Panc1 (cell line): Measurements from ENCODE around the gene MYL10. TPM values are rescaled to one million over a fixed set of nuclear protein-coding genes. Genes with fewer than 3 reads are reported as not detected.

Source experiments
- ATAC-seq: fragments of 200-7000 bp; cut with Tn5 transposase; 2 replicates; pipeline ENCODE4 v1.9.1; 2020; ENCODE audit warnings: mild to moderate bottlenecking, moderate library complexity
- BruUV-seq: library from RNA; stranded (reverse); fragments of 400-500 nt; replicated peaks from 2 replicates; lab custom pipeline; 2021; lab: Mats Ljungman, UMichigan
- CTCF ChIA-PET: fragments of 300-600 bp; sonication (Branson Sonifier 250); formaldehyde crosslinking; loops from one replicate; lab custom pipeline; 2022; ENCODE audit warnings: antibody characterized with exemption; lab: Charles Lee
- POLR2A ChIA-PET: fragments of 300-600 bp; sonication (Branson Sonifier 250); formaldehyde crosslinking; loops from one replicate; lab custom pipeline; 2022; ENCODE audit warnings: antibody characterized with exemption; lab: Charles Lee
- DNase-seq: peaks from one replicate; pipeline ENCODE4 v3.0.0-alpha.2; 2010; ENCODE audit warnings: low read depth, low spot score
- H3K27ac ChIP-seq: 2 replicates; pipeline ENCODE4 v1.5.1; 2011; ENCODE audit warnings: mild to moderate bottlenecking, low read length, inconsistent platforms
- H3K27me3 ChIP-seq: fragments of 200-500 bp; sonication (Bioruptor generic); 2 replicates; pipeline ENCODE4 v1.6.0; 2014; ENCODE audit warnings: low read length, inconsistent platforms; ENCODE audit not compliant: control insufficient read depth, insufficient read depth
- H3K36me3 ChIP-seq: fragments of 200-500 bp; sonication (Bioruptor generic); 2 replicates; pipeline ENCODE4 v1.5.1; 2014; ENCODE audit warnings: inconsistent platforms, mild to moderate bottlenecking, low read length, moderate library complexity; ENCODE audit not compliant: control insufficient read depth, insufficient read depth
- H3K4me1 ChIP-seq: 2 replicates; pipeline ENCODE4 v1.5.1; 2011; ENCODE audit warnings: inconsistent platforms, mild to moderate bottlenecking, low read length, moderate library complexity; ENCODE audit not compliant: control insufficient read depth, insufficient read depth
- H3K4me3 ChIP-seq, 2 experiments: 2 replicates each; pipeline ENCODE4 v1.5.1; 2011 to 2012; ENCODE audit warnings: low read depth in 2 of 2, low read length in 2 of 2, mild to moderate bottlenecking in 2 of 2, inconsistent platforms in 1 of 2, moderate library complexity in 1 of 2
- H3K9me3 ChIP-seq: fragments of 200-500 bp; sonication (Bioruptor generic); 2 replicates; pipeline ENCODE4 v1.5.1; 2014; ENCODE audit warnings: low read depth, mild to moderate bottlenecking, inconsistent platforms, low read length, moderate library complexity; ENCODE audit not compliant: control insufficient read depth, insufficient read depth
- POLR2AphosphoS5 ChIP-seq: IDR thresholded peaks from 2 replicates; pipeline ENCODE4 v1.6.1; 2012; ENCODE audit warnings: mild to moderate bottlenecking, low read depth, low read length, moderate library complexity
- SIN3A ChIP-seq: IDR thresholded peaks from 2 replicates; pipeline ENCODE4 v1.6.1; 2012; ENCODE audit warnings: low read depth, mild to moderate bottlenecking, low read length, moderate library complexity, borderline replicate concordance; ENCODE audit not compliant: insufficient read depth
- TCF7L2 ChIP-seq: IDR thresholded peaks from 2 replicates; pipeline ENCODE4 v1.6.1; 2011; ENCODE audit warnings: mild to moderate bottlenecking, low read depth, low read length, inconsistent platforms
- in situ Hi-C: cut with HindIII; loops from 2 replicates; pipeline ENCODE4 v1.10.0; 2016; ENCODE audit warnings: low sequenced_read_pairs, low pct_unique_long_range_greater_than_20kb
- intact Hi-C: fragments of 100-400 bp; cut with micrococcal nuclease; formaldehyde crosslinking; loops from one replicate; pipeline ENCODE4 v1.10.0; 2022; ENCODE audit not compliant: unreplicated experiment
- total RNA-seq: library from RNA; stranded (reverse); gene quantifications from one replicate; pipeline ENCODE4 v1.2.1, GENCODE V29; 2021; ENCODE audit not compliant: unreplicated experiment
- TF ChIP-seq, protein P1 (sequence below): fragments of 450-650 bp; IDR thresholded peaks from 2 replicates; pipeline ENCODE4 v1.5.1; 2017; ENCODE audit warnings: mild to moderate bottlenecking
- TF ChIP-seq, protein P2 (sequence below), 2 experiments: IDR thresholded peaks; 2 replicates each; pipeline ENCODE4 v1.6.1; 2011 to 2012; ENCODE audit warnings: low read depth in 2 of 2, control low read depth in 1 of 2, low read length in 1 of 2, mild to moderate bottlenecking in 1 of 2, moderate library complexity in 1 of 2; ENCODE audit not compliant: insufficient read depth in 1 of 2

Gene MYL10
- total RNA-seq, 1 experiment from 2014 or later: not detected

DNA sequence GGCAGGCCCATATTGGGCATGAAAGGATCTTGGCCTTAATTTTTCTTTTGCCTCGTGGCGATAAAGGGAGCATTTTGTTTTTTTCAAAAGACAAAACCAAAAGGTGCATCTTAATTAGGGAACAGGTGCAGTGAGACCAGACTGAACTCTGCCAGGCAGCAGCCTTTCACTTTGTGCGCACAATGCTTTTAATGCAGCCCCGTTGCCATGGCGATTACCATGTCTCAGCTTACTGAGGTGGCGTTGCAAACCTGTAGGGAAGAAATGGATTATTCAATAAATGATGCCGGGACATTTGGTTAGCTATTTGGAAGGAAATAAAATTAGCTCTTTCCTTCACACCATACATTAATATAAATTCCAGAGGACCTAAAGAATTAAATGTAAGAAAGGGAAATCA, 61.9 kb downstream of the MYL10 start:
- ChIA-PET CTCF (no interaction called here), POLR2A (interaction anchor here (0.5 kb wide), 1 partner anchor 663 kb away, joined by 5 read pairs; no protein-coding TSS in a partner anchor)

DNA sequence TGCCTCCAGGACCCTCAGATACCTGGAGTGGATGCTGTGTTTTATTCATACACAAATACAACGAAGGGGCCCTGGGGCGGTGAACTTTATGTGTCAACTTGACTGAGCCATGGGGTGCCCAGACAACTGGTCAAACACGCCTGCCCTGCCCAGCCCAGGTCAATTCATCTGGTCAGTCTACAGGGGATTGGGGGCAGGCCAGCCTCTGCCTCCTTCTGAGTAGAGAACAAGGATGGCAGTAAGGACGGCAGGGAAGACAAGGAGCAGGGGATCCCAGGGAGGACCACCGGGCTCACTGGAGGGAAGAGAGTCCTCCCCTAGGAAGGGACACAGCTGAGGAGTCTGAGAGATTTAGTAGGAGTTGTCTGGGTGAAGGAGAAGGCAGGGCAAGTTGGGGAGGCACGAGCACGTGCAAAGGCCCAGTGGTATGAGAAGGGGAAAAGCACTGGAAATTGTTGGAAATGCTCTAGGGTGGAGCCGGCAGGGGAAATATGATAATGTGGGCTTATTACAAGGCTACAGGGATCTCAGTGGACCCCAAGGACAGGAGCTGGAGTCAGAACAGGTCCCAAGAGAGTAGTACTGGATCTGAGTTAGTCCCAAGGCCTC, 63.4 kb downstream of the MYL10 start:
- 0 out of 2 replicates have a peak, but pooled peaks cover 3% of the 10 kb centered on the region for H3K27me3 ChIP-seq
- ATAC-seq (no peak), DNase-seq (no peak)
- no peak overlapping the region for H3K4me3 ChIP-seq
- BruUV-seq: no TSS peak
- TF ChIP-seq, protein P1, sequence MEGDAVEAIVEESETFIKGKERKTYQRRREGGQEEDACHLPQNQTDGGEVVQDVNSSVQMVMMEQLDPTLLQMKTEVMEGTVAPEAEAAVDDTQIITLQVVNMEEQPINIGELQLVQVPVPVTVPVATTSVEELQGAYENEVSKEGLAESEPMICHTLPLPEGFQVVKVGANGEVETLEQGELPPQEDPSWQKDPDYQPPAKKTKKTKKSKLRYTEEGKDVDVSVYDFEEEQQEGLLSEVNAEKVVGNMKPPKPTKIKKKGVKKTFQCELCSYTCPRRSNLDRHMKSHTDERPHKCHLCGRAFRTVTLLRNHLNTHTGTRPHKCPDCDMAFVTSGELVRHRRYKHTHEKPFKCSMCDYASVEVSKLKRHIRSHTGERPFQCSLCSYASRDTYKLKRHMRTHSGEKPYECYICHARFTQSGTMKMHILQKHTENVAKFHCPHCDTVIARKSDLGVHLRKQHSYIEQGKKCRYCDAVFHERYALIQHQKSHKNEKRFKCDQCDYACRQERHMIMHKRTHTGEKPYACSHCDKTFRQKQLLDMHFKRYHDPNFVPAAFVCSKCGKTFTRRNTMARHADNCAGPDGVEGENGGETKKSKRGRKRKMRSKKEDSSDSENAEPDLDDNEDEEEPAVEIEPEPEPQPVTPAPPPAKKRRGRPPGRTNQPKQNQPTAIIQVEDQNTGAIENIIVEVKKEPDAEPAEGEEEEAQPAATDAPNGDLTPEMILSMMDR: no peak
- TF ChIP-seq SIN3A: no peak
- no peak for TF ChIP-seq TCF7L2
- TF ChIP-seq POLR2AphosphoS5: no peak
- TF ChIP-seq, protein P2, sequence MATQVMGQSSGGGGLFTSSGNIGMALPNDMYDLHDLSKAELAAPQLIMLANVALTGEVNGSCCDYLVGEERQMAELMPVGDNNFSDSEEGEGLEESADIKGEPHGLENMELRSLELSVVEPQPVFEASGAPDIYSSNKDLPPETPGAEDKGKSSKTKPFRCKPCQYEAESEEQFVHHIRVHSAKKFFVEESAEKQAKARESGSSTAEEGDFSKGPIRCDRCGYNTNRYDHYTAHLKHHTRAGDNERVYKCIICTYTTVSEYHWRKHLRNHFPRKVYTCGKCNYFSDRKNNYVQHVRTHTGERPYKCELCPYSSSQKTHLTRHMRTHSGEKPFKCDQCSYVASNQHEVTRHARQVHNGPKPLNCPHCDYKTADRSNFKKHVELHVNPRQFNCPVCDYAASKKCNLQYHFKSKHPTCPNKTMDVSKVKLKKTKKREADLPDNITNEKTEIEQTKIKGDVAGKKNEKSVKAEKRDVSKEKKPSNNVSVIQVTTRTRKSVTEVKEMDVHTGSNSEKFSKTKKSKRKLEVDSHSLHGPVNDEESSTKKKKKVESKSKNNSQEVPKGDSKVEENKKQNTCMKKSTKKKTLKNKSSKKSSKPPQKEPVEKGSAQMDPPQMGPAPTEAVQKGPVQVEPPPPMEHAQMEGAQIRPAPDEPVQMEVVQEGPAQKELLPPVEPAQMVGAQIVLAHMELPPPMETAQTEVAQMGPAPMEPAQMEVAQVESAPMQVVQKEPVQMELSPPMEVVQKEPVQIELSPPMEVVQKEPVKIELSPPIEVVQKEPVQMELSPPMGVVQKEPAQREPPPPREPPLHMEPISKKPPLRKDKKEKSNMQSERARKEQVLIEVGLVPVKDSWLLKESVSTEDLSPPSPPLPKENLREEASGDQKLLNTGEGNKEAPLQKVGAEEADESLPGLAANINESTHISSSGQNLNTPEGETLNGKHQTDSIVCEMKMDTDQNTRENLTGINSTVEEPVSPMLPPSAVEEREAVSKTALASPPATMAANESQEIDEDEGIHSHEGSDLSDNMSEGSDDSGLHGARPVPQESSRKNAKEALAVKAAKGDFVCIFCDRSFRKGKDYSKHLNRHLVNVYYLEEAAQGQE (IDR thresholded peaks at IDR 0.05; ENCODE audit: insufficient read depth in 1 of 2, low read depth in 2 of 2, low read length in 1 of 2): no peak
- 0 out of 2 replicates have a peak, but pooled peaks cover 2% of the 10 kb centered on the region for H3K4me1 ChIP-seq
- ChIA-PET CTCF (no interaction called here), POLR2A (no interaction called here)
- no peaks in the 10 kb centered on the region for H3K36me3 ChIP-seq
- in situ Hi-C loops (no loop called here), intact Hi-C loops (no loop called here)
- no peaks in the 10 kb centered on the region for H3K9me3 ChIP-seq
- H3K27ac ChIP-seq: no peak overlapping the region

More for the DNA sequence above, 61.9 kb downstream of the MYL10 start:
- TF ChIP-seq, protein P1: no peak
- TF ChIP-seq POLR2AphosphoS5: no peak
- TF ChIP-seq TCF7L2: no peak
- no peak for TF ChIP-seq SIN3A
- TF ChIP-seq, protein P2 (IDR thresholded peaks at IDR 0.05; ENCODE audit: insufficient read depth in 1 of 2, low read depth in 2 of 2, low read length in 1 of 2): no peak
- no peaks in the 10 kb centered on the region for H3K36me3 ChIP-seq
- 0 out of 2 replicates have a peak, but pooled peaks cover 2% of the 10 kb centered on the region for H3K4me1 ChIP-seq
- in situ Hi-C loops: no loop called here
- no peak for DNase-seq
- BruUV-seq: no TSS peak
- H3K9me3 ChIP-seq: no peaks in the 10 kb centered on the region
- H3K27ac ChIP-seq: no peak overlapping the region
- intact Hi-C loops: no loop called here
- H3K4me3 ChIP-seq: no peak overlapping the region
- H3K27me3 ChIP-seq: 0 out of 2 replicates have a peak, but pooled peaks cover 3% of the 10 kb centered on the region
- ATAC-seq: no peak
